GM18499 (cell line): ENCODE measurements around the gene GEMIN8.

Experiments used
- ATAC-seq: cut with Tn5 transposase; IDR thresholded peaks from one replicate; pipeline ENCODE4 v1.9.1; 2021; ENCODE audit warnings: moderate number of reproducible peaks; ENCODE audit not compliant: insufficient read depth, unreplicated experiment

The GEMIN8 gene

GRCh38 chrX:14029425-14030173, at the start of gene GEMIN8:
Gene GEMIN8 (minus strand): TSS chrX:14029892. CDS start chrX:14021478, 8,414 bp downstream.
- peak; percentile 43 for ATAC-seq

GRCh38 chrX:14076639-14077038, 46.9 kb upstream of the GEMIN8 start:
- ATAC-seq, result no peak

- no peak for ATAC-seq
Measured at GRCh38 chrX:14073556-14073955, 43.9 kb upstream of the GEMIN8 start.

- ATAC-seq, result no peak
Measured at GRCh38 chrX:14073071-14073470, 43.4 kb upstream of the GEMIN8 start.

GRCh38 chrX:14065800-14066199, 36.1 kb upstream of the GEMIN8 start:
- ATAC-seq, result no peak

DNA sequence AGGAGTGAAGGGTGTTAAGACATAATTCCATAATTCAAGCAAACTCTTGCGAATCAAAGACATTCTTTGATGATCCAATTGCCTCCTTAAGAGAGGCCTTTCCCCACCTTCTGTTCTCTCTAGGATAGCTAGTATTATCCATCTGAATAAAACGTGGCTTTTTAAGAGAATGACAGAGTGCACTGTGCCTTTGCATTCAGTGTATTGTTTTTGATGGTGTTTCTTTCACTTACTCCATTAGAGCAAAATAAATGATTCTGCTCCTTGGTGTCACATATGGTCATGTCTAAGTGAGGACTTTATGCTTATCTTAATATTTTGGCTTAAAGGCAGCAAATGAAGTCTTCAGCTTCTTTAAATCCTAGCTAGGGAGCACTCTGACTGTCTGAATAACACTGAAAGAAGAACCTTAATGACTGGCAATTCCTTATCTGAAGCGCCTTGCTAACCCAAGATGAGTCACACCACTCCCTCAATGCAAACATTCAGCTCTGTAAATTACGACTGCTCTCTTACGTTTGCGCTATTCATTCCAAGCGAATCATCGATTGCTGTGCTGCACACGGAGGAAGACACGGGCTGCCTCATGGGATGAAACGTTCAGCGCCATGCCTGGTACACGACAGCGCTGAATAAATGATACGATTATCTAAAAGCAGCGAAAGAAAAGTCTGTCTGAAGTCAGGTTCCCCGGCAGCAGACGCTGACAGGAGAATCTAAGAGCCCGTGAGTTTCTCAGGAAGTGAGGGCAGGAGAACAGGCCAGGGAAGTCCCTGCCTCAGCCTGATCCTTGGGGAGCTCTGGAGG, 35.1 kb upstream of the GEMIN8 start:
- ATAC-seq, result no peak

DNA sequence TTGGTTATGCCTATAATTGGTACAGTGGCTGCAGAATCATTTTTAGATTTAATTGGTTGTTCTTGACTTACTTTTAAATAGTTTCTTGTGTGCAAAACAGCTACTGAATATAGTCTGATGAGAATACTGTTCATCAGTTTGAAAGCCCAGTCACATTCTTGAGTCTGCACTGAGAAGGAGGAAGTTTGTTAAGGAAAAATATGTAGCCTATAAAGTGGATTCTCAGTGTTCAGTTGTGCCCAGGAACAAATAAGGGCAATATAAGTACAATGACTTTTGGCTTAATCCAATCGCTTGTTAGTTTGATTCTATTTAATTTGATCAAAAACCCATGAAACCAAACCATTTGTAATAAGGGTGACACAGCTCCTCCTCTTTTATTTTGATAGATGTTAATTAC, 32.8 kb upstream of the GEMIN8 start:
- no peak for ATAC-seq

DNA sequence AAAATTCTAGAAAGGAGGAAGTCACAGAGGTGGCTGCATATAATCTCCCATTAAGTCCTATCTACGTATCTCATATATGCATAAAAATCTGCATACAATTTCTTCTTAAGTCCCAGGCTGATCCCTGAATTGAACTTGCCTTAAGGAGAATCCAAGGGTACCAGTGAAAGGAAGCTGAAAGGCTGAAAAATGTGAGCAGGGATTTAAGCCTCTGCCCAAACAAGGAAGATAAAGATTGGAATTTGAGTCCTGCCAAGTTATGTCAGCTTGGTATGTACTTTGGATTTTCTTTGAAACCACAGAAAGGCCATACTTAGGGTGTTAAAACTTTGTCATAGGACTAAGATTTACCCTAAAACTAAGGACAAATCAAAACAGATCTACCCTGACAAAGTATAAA, 26.5 kb upstream of the GEMIN8 start:
- ATAC-seq, result no peak

- no peak for ATAC-seq
Measured at GRCh38 chrX:14051416-14051815, 21.7 kb upstream of the GEMIN8 start.

GRCh38 chrX:14050709-14051108, 21.0 kb upstream of the GEMIN8 start:
- ATAC-seq, result no peak

GRCh38 chrX:14043209-14043608, 13.5 kb upstream of the GEMIN8 start:
- no peak for ATAC-seq

DNA sequence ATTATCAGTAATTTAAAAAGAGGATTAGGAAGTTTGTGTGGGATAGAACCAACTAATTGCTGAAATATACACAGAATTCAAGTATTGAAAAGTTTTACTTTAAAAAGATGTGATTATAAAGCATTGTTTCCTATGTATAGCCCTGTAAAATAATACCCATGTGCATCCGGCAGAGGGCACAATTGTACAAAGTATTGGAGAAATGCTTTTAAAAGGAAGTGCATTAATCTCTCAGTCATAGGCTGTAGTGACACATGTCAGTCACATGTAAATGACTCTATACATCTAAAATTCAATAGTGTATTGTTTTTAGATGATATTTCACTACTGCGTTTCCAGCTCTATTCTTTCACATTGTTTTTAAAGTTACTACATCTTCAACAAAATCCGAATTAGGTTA, 9.7 kb upstream of the GEMIN8 start:
- peak; percentile 79 for ATAC-seq

DNA sequence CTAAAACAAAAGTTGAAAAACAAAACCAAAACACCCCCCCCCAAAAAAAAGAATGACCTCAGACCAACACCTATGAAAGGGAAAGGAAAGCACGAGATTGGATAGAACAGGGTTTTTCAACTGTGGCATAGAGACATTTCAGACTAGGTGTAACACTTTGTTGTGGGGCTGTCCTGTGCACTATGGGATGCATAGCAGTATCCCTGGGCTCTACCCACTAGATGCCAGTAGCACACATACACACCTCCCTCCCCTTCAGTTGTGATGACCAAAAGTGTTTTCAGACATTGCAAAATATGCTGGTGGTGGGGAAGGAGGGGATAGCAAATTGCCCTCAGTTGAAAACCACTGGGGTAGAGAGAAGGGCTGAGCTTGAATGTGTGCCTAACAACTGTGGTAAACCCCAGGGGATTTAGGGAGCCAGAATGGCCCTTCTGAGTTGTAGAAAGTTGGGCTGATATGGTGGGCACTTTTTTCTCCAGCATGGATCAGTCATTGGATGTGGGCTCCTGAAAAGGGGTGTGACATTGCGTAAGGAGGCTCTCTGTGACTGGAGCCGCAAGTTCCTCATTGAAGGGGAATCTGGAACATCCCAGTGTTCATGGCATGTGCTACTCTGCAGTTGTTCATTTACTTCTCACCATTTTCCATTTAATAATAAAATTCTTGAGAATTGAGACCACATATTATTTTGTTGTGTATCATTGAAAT, 8.8 kb upstream of the GEMIN8 start:
- no peak for ATAC-seq

- no peak for ATAC-seq
Measured at GRCh38 chrX:14032406-14032805, 2.7 kb upstream of the GEMIN8 start.

- no peak for ATAC-seq
Measured at GRCh38 chrX:14030174-14030530, 460 bp upstream of the GEMIN8 start.

DNA sequence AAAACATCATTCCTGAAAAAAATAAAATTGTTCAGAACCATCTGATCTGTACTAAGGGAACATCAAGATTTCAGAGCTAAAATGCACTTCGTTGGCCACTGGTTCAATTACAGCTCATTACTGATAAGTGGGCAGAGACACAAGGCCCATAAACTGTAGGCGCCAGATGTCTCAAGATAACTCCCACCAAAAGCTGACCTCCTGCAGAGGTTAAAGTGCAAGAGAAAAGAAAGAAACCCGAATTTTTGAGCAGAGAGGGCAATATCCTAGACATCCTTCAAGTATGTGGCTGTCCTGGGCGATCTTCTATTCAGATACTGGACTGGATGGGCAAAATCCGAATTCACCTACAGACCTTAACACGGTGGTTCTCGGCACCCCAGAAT, 660 bp downstream of the GEMIN8 start:
- no peak for ATAC-seq

- no peak for ATAC-seq
Measured at GRCh38 chrX:14028473-14028872, 1.2 kb downstream of the GEMIN8 start.

DNA sequence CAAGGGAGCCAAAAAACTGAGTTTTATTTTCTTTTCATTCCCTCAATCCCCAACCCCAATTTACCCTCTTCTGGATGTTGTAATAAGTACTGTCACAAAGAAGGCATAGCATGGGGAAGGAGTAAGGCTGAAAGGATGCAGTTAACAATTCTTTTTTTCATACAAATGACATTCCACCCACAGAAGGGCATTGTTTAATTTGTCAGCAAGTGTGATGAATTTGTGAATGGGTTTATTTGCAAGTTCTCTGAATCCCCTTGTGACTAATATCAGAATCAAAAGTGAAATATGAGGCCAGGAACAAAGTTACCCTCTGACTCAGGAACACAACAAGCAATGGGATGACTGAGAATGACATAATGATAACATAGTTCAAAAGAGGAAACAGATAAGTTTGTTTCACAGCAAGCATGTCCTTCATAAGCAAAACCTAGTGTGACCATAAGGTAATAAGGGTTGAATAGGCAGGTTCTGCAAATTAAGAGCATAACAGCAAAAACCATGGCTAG, 2.1 kb downstream of the GEMIN8 start:
- peak; percentile 33 for ATAC-seq

GRCh38 chrX:14027036-14027435, 2.7 kb downstream of the GEMIN8 start:
- ATAC-seq, result no peak

- ATAC-seq, result no peak
Measured at GRCh38 chrX:14026121-14026520, 3.6 kb downstream of the GEMIN8 start.

DNA sequence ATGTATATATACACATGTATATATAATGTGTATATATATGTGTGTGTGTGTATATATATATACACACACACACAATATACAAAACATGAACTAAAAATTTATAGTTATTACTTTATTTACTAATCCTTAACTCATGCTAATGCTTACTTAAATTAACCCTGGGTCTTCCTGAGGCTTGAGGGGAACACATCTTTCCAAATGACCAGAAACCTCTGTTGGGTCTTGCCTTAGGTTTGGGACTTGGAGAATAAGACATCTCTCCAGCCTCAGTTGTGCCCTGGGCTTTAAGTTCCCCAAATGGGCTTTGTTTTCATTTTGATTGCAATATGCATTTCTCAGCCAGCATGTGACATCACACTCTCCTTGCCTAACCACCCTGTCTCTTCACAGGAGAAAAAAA, 7.7 kb downstream of the GEMIN8 start:
- no peak for ATAC-seq
